Measurements from ENCODE around the gene PSMB10. TPM values are rescaled to one million over a fixed set of nuclear protein-coding genes. Genes with fewer than 3 reads are reported as not detected.

PSMB10 gene
- total RNA-seq, 1 donor from 2014 or later, result 35.8 TPM

- Mint-ChIP-seq H3K27ac (ENCODE audit: unreplicated experiment) (no peak overlapping the region), H3K27me3 (ENCODE audit: low read depth, unreplicated experiment) (no peaks in the 10 kb centered on the region), H3K4me3 (ENCODE audit: unreplicated experiment) (no peak overlapping the region), H3K36me3 (ENCODE audit: low read depth, unreplicated experiment) (peaks cover 13% of the 10 kb centered on the region), H3K9me3 (ENCODE audit: unreplicated experiment) (no peaks in the 10 kb centered on the region), H3K4me1 (ENCODE audit: low read depth, unreplicated experiment) (no peaks in the 10 kb centered on the region)
- no peak for TF ChIP-seq CTCF (IDR thresholded peaks at IDR 0.05; ENCODE audit: insufficient read depth, low read depth, low read length)
- no peak for TF ChIP-seq EZH2 (IDR thresholded peaks at IDR 0.05; ENCODE audit: insufficient read depth, low read length)
- Histone ChIP-seq H3K9ac (ENCODE audit: low read length) (no peak overlapping the region), H3K4me2 (ENCODE audit: low read length) (no peak overlapping the region), H3K4me1 (ENCODE audit: insufficient read depth, low read length) (peaks cover 15% of the 10 kb centered on the region), H3K4me3 (ENCODE audit: insufficient read depth, low read depth, low read length) (no peak overlapping the region), H2AFZ (ENCODE audit: low read depth, low read length) (no peak overlapping the region), H3K79me2 (ENCODE audit: insufficient read depth, low read length) (peaks cover 14% of the 10 kb centered on the region), H3K27me3 (ENCODE audit: insufficient read depth, low read length) (no peaks in the 10 kb centered on the region), H3K9me3 (ENCODE audit: insufficient read depth, low read depth, low read length) (no peaks in the 10 kb centered on the region), H3K36me3 (ENCODE audit: insufficient read depth, low read length) (peaks cover 50% of the 10 kb centered on the region), H4K20me1 (ENCODE audit: insufficient read depth, low read length) (peaks cover 78% of the 10 kb centered on the region), H3K27ac (ENCODE audit: low read depth, low read length) (no peak overlapping the region)
- DNase-seq (ENCODE audit: low read depth) (no peak), FAIRE-seq (no peak)
These were observed 6.0 kb upstream of the PSMB10 start for GRCh38 chr16:67942510-67943255.

GRCh38 chr16:67942200-67942509 lies 5.5 kb upstream of the PSMB10 start:
- Mint-ChIP-seq H3K27me3 (ENCODE audit: low read depth, unreplicated experiment) (no peaks in the 10 kb centered on the region), H3K27ac (ENCODE audit: unreplicated experiment) (peak overlapping the region; percentile 75), H3K4me3 (ENCODE audit: unreplicated experiment) (no peak overlapping the region), H3K4me1 (ENCODE audit: low read depth, unreplicated experiment) (peaks cover 2% of the 10 kb centered on the region), H3K36me3 (ENCODE audit: low read depth, unreplicated experiment) (peaks cover 13% of the 10 kb centered on the region), H3K9me3 (ENCODE audit: unreplicated experiment) (no peaks in the 10 kb centered on the region)
- Histone ChIP-seq H3K27ac (ENCODE audit: low read depth, low read length) (no peak overlapping the region), H3K79me2 (ENCODE audit: insufficient read depth, low read length) (peaks cover 18% of the 10 kb centered on the region), H3K4me3 (ENCODE audit: insufficient read depth, low read depth, low read length) (no peak overlapping the region), H2AFZ (ENCODE audit: low read depth, low read length) (no peak overlapping the region), H3K9me3 (ENCODE audit: insufficient read depth, low read depth, low read length) (no peaks in the 10 kb centered on the region), H3K4me2 (ENCODE audit: low read length) (no peak overlapping the region), H3K4me1 (ENCODE audit: insufficient read depth, low read length) (peaks cover 19% of the 10 kb centered on the region), H4K20me1 (ENCODE audit: insufficient read depth, low read length) (peaks cover 74% of the 10 kb centered on the region), H3K36me3 (ENCODE audit: insufficient read depth, low read length) (peaks cover 50% of the 10 kb centered on the region), H3K27me3 (ENCODE audit: insufficient read depth, low read length) (no peaks in the 10 kb centered on the region), H3K9ac (ENCODE audit: low read length) (no peak overlapping the region)
- DNase-seq (ENCODE audit: low read depth) (no peak), FAIRE-seq (no peak)
- TF ChIP-seq CTCF (IDR thresholded peaks at IDR 0.05; ENCODE audit: insufficient read depth, low read depth, low read length) (peak; percentile 47), EZH2 (IDR thresholded peaks at IDR 0.05; ENCODE audit: insufficient read depth, low read length) (no peak)

- Mint-ChIP-seq H3K27me3 (ENCODE audit: low read depth, unreplicated experiment) (no peaks in the 10 kb centered on the region), H3K4me1 (ENCODE audit: low read depth, unreplicated experiment) (peaks cover 5% of the 10 kb centered on the region), H3K27ac (ENCODE audit: unreplicated experiment) (no peak overlapping the region), H3K36me3 (ENCODE audit: low read depth, unreplicated experiment) (peaks cover 13% of the 10 kb centered on the region), H3K4me3 (ENCODE audit: unreplicated experiment) (no peak overlapping the region), H3K9me3 (ENCODE audit: unreplicated experiment) (no peaks in the 10 kb centered on the region)
- Histone ChIP-seq H3K27me3 (ENCODE audit: insufficient read depth, low read length) (no peaks in the 10 kb centered on the region), H3K79me2 (ENCODE audit: insufficient read depth, low read length) (peaks cover 20% of the 10 kb centered on the region), H3K4me1 (ENCODE audit: insufficient read depth, low read length) (peaks cover 23% of the 10 kb centered on the region), H3K9ac (ENCODE audit: low read length) (no peak overlapping the region), H3K36me3 (ENCODE audit: insufficient read depth, low read length) (peaks cover 49% of the 10 kb centered on the region), H4K20me1 (ENCODE audit: insufficient read depth, low read length) (peaks cover 68% of the 10 kb centered on the region), H2AFZ (ENCODE audit: low read depth, low read length) (no peak overlapping the region), H3K4me3 (ENCODE audit: insufficient read depth, low read depth, low read length) (no peak overlapping the region), H3K27ac (ENCODE audit: low read depth, low read length) (no peak overlapping the region), H3K4me2 (ENCODE audit: low read length) (no peak overlapping the region), H3K9me3 (ENCODE audit: insufficient read depth, low read depth, low read length) (no peaks in the 10 kb centered on the region)
- TF ChIP-seq CTCF (IDR thresholded peaks at IDR 0.05; ENCODE audit: insufficient read depth, low read depth, low read length) (no peak), EZH2 (IDR thresholded peaks at IDR 0.05; ENCODE audit: insufficient read depth, low read length) (no peak)
- FAIRE-seq (no peak), DNase-seq (ENCODE audit: low read depth) (no peak)
These were observed 5.0 kb upstream of the PSMB10 start for GRCh38 chr16:67941469-67942199.
